Measurements from ENCODE around the gene FOXK1.

GRCh38 chr7:4819560-4820404, 137.7 kb downstream of the FOXK1 start:
- TF ChIP-seq CTCF (conservative IDR thresholded peaks at IDR 0.05; ENCODE audit: low read depth in 2 of 2): no peak
- no peak for TF ChIP-seq EZH2 (IDR thresholded peaks at IDR 0.05; ENCODE audit: low read depth, unreplicated experiment)
- TF ChIP-seq EZH2phosphoT487 (IDR thresholded peaks at IDR 0.05; ENCODE audit: unreplicated experiment): no peak
- TF ChIP-seq REST (IDR thresholded peaks at IDR 0.05; ENCODE audit: unreplicated experiment): no peak
- no peak for TF ChIP-seq CREB1 (CRISPR knock-in tag; IDR thresholded peaks at IDR 0.05; ENCODE audit: low read depth)
- TF ChIP-seq STAT1 (IDR thresholded peaks at IDR 0.05; ENCODE audit: unreplicated experiment): no peak
- TF ChIP-seq ETS1 (IDR thresholded peaks at IDR 0.05): no peak
